Measurements from ENCODE around the gene MEN1.

MEN1 gene

DNA sequence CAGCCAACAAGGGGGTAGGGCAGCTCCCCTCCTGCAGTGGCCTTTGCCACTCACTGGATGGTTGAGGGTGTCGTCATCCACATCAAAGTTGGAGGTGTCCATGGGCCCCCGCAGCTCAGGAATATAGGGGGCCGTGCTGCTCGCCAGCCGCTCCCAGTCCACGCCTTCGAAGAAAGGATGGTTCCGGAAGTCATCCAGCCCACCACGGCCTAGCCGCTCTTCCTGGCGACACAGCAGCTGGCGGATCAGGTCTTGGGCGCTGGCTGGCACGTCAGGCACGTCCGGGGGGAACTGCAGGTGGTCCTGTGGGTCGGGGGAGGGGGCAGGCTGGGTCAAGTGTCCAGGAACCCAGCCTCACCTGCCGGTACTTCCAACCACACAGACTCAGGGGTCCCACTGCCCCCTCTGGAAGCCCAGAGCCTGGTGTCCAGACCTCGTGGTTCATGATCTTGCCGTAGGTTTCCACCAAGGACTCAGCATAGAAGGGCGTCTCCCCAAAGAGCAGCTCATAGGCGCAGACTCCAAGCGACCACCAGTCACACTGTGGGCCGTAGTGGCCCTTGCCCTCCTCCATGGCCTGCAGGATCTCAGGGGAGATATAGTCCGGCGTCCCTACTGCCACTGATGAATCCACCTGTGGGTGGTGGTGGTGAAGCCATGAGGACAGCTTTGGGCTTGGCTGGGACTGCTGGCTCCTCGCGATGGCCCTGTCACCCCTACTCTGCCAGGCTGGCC, 28.4 kb upstream of the MEN1 start:
- no peak for DNase-seq (ENCODE audit: low read depth, low spot score)
- Histone ChIP-seq H3K9me3 (ENCODE audit: control insufficient read depth, insufficient read depth, low read length) (no peaks in the 10 kb centered on the region), H3K27me3 (ENCODE audit: control insufficient read depth, insufficient read depth, low read length) (no peaks in the 10 kb centered on the region), H3K4me3 (ENCODE audit: low read length) (no peak overlapping the region), H3K36me3 (ENCODE audit: control insufficient read depth, insufficient read depth, low read length) (peaks cover 33% of the 10 kb centered on the region), H3K4me1 (ENCODE audit: control insufficient read depth, insufficient read depth, low read length) (peaks cover 7% of the 10 kb centered on the region; the same call in 1 of the 2 replicates), H3K27ac (ENCODE audit: low read length) (no peak overlapping the region)
- WGBS (ENCODE audit: insufficient coverage, insufficient read length) = no CpG with 5 or more reads among the region's 28 CpGs

DNA sequence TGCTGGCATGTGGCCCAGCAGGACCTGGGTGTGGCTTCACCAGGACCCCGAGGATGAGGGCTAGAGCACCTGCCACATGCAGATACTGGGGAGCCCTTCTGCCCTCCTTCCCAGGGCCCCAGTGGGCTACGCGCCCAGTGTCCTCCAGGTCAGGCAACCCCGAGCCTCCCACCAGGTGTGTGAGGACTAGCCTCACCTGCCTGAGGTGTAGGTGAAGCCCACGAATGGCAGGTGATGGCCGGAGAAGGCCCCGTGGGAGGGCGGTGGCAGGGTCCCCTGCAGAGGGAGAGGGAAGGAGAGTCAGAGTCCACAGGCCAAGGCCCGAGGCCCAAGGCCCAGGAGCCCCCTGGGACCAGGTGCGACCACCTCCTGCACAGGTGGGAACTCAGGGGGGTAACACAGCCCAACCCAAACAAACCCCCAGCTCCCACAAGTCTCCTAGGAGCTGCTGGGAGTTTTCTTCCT, 27.6 kb upstream of the MEN1 start:
- WGBS (ENCODE audit: insufficient coverage, insufficient read length) = no CpG with 5 or more reads among the region's 10 CpGs
- Histone ChIP-seq H3K4me3 (ENCODE audit: low read length) (no peak overlapping the region), H3K27ac (ENCODE audit: low read length) (no peak overlapping the region), H3K36me3 (ENCODE audit: control insufficient read depth, insufficient read depth, low read length) (peaks cover 38% of the 10 kb centered on the region), H3K4me1 (ENCODE audit: control insufficient read depth, insufficient read depth, low read length) (0 out of 2 replicates have a peak, but pooled peaks cover 4% of the 10 kb centered on the region), H3K27me3 (ENCODE audit: control insufficient read depth, insufficient read depth, low read length) (no peaks in the 10 kb centered on the region), H3K9me3 (ENCODE audit: control insufficient read depth, insufficient read depth, low read length) (no peaks in the 10 kb centered on the region)
- DNase-seq (ENCODE audit: low read depth, low spot score) = no peak

DNA sequence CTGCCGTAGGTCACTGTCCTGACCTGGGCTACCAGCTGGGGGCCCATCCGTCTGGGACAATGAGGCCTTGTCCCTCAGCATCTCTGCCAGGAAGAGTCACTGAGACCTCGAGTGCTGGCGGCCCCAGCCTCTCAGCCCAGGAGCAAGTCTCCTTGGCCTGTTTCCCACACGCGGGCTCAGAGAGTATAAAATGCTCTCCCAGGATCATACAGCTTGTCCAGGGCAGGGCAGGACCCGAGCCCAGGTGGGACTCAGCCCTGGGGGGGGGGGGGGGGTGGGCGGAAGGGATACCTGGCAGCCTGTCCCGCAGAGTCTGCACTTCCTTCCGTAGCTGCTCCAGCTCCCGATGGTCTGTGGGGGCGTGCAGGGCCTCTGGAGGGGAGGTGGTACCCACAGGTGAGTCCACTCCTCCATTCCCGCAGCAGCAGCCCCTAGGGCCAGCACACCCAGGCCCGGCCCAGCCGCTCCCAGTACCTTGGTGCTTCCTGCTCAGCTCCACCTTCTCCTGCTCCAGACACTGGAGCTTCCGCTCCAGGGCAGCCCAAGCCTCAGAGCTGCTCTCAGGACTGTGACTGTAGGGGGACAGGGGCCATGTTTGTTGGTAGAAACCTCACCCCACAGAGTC, 26.2 kb upstream of the MEN1 start:
- Histone ChIP-seq H3K27ac (ENCODE audit: low read length) (no peak overlapping the region), H3K36me3 (ENCODE audit: control insufficient read depth, insufficient read depth, low read length) (peaks cover 43% of the 10 kb centered on the region), H3K27me3 (ENCODE audit: control insufficient read depth, insufficient read depth, low read length) (no peaks in the 10 kb centered on the region), H3K9me3 (ENCODE audit: control insufficient read depth, insufficient read depth, low read length) (no peaks in the 10 kb centered on the region), H3K4me3 (ENCODE audit: low read length) (no peak overlapping the region), H3K4me1 (ENCODE audit: control insufficient read depth, insufficient read depth, low read length) (no peaks in the 10 kb centered on the region)
- WGBS (ENCODE audit: insufficient coverage, insufficient read length) = no CpG with 5 or more reads among the region's 16 CpGs
- DNase-seq (ENCODE audit: low read depth, low spot score) = no peak

DNA sequence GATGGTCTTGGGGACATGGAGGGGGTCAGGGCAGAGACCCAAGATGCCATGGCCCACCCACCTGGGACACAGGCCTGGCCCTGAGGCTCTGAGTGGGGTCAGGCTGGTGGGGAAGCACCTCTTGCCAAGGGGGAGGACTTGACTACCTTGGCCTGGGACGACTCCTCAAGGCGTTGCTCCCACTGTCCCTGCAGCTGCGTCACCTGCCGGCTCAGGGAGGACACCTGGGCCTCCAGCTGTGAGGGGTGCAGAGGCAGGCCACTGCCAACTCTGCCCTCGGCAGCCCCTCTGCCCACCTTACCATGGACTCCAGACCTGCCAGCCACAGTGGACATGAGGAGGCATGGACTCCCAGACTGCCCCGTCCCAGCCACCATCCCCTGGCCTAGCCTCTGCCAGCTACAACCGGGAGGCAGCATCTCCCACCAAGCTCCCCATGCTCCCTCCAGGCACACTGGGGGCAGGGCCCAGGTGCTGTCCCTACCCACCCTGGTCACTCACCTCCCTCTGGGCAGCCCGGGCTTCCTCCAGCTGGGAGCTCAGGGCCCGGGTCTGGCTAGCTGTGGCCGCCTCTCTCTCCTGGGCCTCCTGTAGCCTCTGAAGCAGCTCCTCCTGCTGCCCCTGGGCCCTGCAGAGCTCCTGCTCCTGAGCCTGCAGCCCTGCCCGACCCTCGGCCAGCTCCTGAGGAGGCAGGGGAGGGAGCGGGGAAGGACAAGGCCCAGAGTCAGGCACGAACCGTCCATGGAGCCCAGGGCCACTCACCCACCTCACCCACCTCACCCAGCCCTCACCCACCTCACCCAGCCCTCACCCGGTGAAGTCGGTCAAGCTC, 25.5 kb upstream of the MEN1 start:
- H3K27ac ChIP-seq (ENCODE audit: low read length) = no peak overlapping the region
- H3K36me3 ChIP-seq (ENCODE audit: control insufficient read depth, insufficient read depth, low read length) = peaks cover 46% of the 10 kb centered on the region
- no peaks in the 10 kb centered on the region for H3K27me3 ChIP-seq (ENCODE audit: control insufficient read depth, insufficient read depth, low read length)

DNA sequence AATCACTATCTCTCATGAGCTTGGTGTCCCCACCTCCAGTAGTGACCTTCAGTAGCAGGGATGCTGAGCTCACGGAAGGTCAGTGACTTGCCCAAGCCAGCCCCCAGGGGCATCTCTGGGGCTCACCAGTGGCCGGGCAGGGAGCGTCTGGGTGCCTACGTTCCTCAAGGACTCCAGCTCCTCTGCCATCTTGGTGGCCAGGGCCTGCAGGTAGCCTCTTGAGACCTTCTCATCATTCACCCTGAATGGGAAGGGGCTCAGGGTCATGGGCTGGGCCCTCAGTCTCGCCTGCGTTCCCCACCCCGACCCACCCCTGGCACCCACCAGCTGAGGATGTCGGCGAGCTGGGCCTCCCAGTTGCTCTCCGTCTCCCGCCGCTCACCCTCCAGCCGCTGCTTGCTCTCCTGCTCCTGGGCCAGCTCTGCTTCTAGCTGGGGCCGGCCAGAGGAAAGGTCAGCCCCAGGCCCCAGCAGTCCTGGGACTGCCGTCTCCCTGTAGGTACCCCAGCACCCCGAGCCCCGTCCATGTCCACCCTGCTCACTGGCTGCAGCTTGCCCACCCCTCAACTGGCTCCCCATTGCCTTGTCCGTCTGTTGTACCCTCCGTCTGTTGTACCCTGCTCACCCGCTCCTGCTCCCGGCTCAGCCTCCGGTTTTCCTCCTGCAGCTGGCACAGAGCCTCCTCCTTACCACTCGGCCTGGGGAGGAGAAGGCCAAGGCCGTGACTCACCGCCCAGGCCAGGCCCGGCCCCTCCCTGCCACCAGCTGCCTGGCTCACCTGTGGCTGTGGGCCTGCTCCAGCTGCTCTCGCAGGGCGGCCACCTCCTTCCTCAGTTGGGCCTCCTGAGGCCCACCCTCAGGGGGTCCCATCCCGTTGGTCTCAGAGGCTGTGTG, 24.6 kb upstream of the MEN1 start:
- Histone ChIP-seq H3K4me1 (ENCODE audit: control insufficient read depth, insufficient read depth, low read length) (no peaks in the 10 kb centered on the region), H3K27me3 (ENCODE audit: control insufficient read depth, insufficient read depth, low read length) (no peaks in the 10 kb centered on the region), H3K27ac (ENCODE audit: low read length) (no peak overlapping the region), H3K4me3 (ENCODE audit: low read length) (no peak overlapping the region), H3K36me3 (ENCODE audit: control insufficient read depth, insufficient read depth, low read length) (peaks cover 48% of the 10 kb centered on the region), H3K9me3 (ENCODE audit: control insufficient read depth, insufficient read depth, low read length) (no peaks in the 10 kb centered on the region)
- no peak for DNase-seq (ENCODE audit: low read depth, low spot score)
- WGBS (ENCODE audit: insufficient coverage, insufficient read length) = no CpG with 5 or more reads among the region's 29 CpGs

More for the DNA sequence above, 25.5 kb upstream of the MEN1 start:
- no CpG with 5 or more reads among the region's 17 CpGs for WGBS (ENCODE audit: insufficient coverage, insufficient read length)
- H3K4me1 ChIP-seq (ENCODE audit: control insufficient read depth, insufficient read depth, low read length) = no peaks in the 10 kb centered on the region
- no peak for DNase-seq (ENCODE audit: low read depth, low spot score)
- H3K4me3 ChIP-seq (ENCODE audit: low read length) = no peak overlapping the region
- no peaks in the 10 kb centered on the region for H3K9me3 ChIP-seq (ENCODE audit: control insufficient read depth, insufficient read depth, low read length)

DNA sequence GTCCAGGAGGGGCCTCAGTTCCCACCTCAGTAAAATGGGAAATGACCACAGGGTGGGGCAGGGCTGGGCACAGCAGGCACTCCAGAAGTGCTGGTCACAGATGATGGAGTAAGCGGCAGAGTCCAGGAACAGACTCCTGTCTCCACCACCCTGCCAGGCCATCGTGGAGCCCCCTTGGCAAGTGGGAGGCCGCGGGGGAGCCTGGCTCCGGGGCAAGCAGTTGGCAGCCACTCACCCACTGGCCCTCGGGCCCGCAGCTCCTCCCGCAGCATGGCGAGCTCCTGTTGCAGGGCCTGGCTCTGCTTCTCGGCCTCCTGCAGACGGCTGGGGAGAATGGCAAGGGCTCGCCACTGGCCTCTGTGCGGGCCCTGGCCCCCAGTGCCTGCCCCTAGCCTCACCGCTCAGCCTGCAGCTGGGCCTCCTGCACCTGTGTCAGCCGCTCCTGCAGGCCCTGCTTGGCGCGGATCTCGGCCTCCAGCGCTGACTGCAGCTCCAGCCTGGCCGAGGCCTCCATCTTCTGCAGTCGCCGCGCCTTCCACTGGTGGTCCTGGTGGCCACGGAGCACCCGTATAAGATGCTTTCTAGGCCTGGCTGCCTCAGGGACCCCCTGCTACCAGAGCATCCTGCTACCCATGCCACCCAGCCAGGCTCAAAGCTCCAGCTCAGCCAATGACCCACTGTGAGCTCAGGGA, 23.8 kb upstream of the MEN1 start:
- Histone ChIP-seq H3K4me1 (ENCODE audit: control insufficient read depth, insufficient read depth, low read length) (no peaks in the 10 kb centered on the region), H3K9me3 (ENCODE audit: control insufficient read depth, insufficient read depth, low read length) (no peaks in the 10 kb centered on the region), H3K27me3 (ENCODE audit: control insufficient read depth, insufficient read depth, low read length) (no peaks in the 10 kb centered on the region), H3K36me3 (ENCODE audit: control insufficient read depth, insufficient read depth, low read length) (peaks cover 51% of the 10 kb centered on the region), H3K27ac (ENCODE audit: low read length) (no peak overlapping the region), H3K4me3 (ENCODE audit: low read length) (no peak overlapping the region)
- WGBS (ENCODE audit: insufficient coverage, insufficient read length) = no CpG with 5 or more reads among the region's 25 CpGs
- DNase-seq (ENCODE audit: low read depth, low spot score) = no peak

DNA sequence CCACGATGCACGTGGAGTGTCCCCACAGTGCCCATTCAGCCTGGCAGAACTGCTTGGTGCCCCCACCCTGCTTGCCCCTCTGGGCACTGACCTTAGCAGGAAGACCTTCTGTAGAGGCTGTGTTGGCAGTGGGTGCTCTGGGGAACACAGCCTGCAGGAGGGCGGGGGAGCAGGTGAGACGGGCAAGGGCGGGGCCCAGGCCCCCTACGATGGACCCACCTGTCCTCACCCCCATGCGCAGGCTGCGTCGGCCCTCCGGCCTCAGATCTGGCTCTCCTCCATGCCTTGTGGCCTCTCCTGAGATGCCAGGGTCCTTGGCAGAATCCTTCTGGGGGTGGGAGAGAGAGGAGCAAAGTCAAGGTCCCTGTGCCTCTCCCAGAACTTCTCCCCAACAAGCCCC, 23.2 kb upstream of the MEN1 start:
- Histone ChIP-seq H3K36me3 (ENCODE audit: control insufficient read depth, insufficient read depth, low read length) (peaks cover 47% of the 10 kb centered on the region), H3K27ac (ENCODE audit: low read length) (no peak overlapping the region), H3K27me3 (ENCODE audit: control insufficient read depth, insufficient read depth, low read length) (no peaks in the 10 kb centered on the region), H3K4me1 (ENCODE audit: control insufficient read depth, insufficient read depth, low read length) (no peaks in the 10 kb centered on the region), H3K9me3 (ENCODE audit: control insufficient read depth, insufficient read depth, low read length) (no peaks in the 10 kb centered on the region), H3K4me3 (ENCODE audit: low read length) (no peak overlapping the region)
- WGBS (ENCODE audit: insufficient coverage, insufficient read length) = no CpG with 5 or more reads among the region's 10 CpGs
- no peak for DNase-seq (ENCODE audit: low read depth, low spot score)

DNA sequence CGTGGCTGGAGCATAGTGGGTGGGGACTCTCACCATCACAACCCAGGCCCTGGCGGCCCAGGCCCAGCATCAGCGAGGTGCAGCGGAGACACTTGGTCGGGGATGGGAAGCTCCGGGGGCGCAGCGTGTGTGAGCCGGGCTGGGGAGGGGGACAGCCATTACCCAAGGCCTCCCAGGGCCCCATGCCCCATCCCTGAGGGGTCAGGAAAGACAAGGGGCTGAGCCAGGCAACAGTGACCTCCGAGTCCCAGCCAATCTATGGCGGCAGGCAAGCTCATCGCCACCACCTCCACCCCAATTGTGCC, 22.8 kb upstream of the MEN1 start:
- no CpG with 5 or more reads among the region's 12 CpGs for WGBS (ENCODE audit: insufficient coverage, insufficient read length)
- Histone ChIP-seq H3K27ac (ENCODE audit: low read length) (no peak overlapping the region), H3K9me3 (ENCODE audit: control insufficient read depth, insufficient read depth, low read length) (no peaks in the 10 kb centered on the region), H3K4me3 (ENCODE audit: low read length) (no peak overlapping the region), H3K4me1 (ENCODE audit: control insufficient read depth, insufficient read depth, low read length) (no peaks in the 10 kb centered on the region), H3K36me3 (ENCODE audit: control insufficient read depth, insufficient read depth, low read length) (peaks cover 50% of the 10 kb centered on the region), H3K27me3 (ENCODE audit: control insufficient read depth, insufficient read depth, low read length) (no peaks in the 10 kb centered on the region)
- no peak for DNase-seq (ENCODE audit: low read depth, low spot score)

DNA sequence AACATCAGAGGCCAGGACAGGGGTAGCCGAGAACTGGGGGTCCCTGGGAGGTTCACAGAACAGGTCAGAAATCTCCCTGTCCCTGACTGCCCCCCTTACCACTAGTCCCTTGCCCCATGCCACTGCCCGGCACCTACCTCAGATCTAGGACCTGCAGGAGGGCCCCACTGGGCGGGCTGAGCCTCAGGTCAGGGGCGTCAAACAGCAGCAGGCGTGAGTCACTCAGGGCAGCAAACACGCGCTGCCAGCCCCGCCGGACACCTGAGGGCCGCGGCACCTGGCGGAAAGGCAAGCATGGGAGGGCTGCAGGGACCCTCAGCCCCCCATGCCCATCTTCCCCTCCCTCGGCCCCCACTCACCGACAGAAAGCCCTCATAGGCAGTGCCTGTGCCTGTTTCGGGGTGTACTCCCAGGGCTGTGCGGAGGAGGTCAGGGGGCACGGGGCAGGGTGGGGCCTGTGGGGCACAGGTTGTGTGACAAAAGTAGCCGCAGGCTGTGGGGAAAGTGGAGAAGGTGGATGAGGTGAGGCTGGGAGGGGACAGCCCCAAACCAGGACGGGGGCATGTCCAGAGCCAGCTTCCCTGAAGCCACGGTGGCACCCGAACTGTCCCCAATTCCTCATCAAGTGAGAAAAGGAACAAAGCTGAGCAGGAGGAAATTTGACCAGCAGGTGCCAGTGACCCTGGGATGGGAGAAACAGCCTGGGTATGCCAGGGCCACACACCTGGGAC, 22.3 kb upstream of the MEN1 start:
- Histone ChIP-seq H3K27me3 (ENCODE audit: control insufficient read depth, insufficient read depth, low read length) (no peaks in the 10 kb centered on the region), H3K36me3 (ENCODE audit: control insufficient read depth, insufficient read depth, low read length) (peaks cover 45% of the 10 kb centered on the region), H3K4me3 (ENCODE audit: low read length) (no peak overlapping the region), H3K9me3 (ENCODE audit: control insufficient read depth, insufficient read depth, low read length) (no peaks in the 10 kb centered on the region), H3K27ac (ENCODE audit: low read length) (no peak overlapping the region), H3K4me1 (ENCODE audit: control insufficient read depth, insufficient read depth, low read length) (no peaks in the 10 kb centered on the region)
- DNase-seq (ENCODE audit: low read depth, low spot score) = no peak
- WGBS (ENCODE audit: insufficient coverage, insufficient read length) = no CpG with 5 or more reads among the region's 21 CpGs
